RWPE1 (cell line): Measurements from ENCODE around the gene POFUT2.

ENCODE experiments used
- CTCF ChIA-PET: fragments of 350-600 bp; sonication (Branson Sonifier 250); formaldehyde crosslinking; extraction: SDS; loops from one replicate; lab custom pipeline; 2021; lab: Yijun Ruan, JAX
- POLR2A ChIA-PET: fragments of 400-600 bp; formaldehyde crosslinking; extraction: SDS; loops from one replicate; lab custom pipeline; 2020; ENCODE audit warnings: antibody characterized with exemption; ENCODE audit not compliant: low non-redundant PET; lab: Yijun Ruan, JAX
- DNase-seq: peaks from one replicate; pipeline ENCODE4 v3.0.0; 2012; ENCODE audit warnings: low spot score
- H3K27ac ChIP-seq: fragments of 450-650 bp; 2 replicates; pipeline ENCODE4 v1.5.1; 2017
- CTCF ChIP-seq: fragments of 450-650 bp; conservative IDR thresholded peaks from 2 replicates; pipeline ENCODE4 v1.5.1; 2017; ENCODE audit warnings: low read depth, mild to moderate bottlenecking

The POFUT2 gene

DNA sequence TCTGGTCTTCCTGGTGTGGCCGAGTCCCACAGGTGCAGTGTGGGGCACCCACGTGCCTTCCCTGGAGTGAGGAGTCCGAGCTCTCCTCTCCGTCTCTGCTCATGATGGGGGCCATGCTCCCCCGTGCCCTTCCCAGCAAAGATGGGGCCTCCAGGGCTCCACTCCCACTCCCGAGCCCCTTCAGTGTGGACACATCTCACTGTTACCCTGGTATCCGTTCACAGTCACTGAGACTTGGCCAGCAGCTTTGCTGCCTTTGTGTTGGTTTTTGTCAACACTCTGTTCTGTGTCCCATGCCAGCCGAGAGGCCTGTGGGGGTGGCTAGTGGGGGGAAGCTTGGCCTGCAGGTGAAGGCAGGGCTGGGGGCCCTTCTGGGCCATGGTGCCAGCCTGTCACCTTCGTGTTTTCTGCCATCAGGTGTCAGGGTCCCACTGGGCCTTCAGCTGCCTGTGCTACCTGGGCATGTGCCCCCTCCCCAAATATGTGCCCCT is 46.9 kb upstream of the POFUT2 start:
- POLR2A ChIA-PET, result no interaction called here

DNA sequence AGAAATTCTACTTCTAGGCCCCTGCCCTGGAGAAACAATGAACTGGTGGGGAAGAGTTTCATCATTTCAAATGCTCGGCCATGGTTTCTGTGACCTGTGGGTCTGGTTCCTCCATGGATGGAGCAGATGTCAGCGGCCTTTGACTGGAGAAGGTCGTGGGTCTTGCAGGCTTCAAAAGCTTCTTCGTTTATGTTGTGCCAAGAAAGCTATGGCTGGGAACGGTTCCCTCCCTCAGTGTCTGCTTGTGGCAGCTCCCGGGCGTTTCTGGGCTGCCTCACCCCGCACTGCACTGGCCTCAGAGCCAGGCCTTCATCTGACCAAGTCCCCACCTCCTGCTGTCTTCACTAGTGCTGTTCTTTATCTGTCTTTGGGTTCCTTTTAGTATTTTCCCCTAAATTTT is 46.4 kb upstream of the POFUT2 start:
- no peak for DNase-seq
- POLR2A ChIA-PET, result no interaction called here
- TF ChIP-seq CTCF, result no peak
- H3K27ac ChIP-seq, result peak overlapping the region; percentile 34; the same call in 1 of the 2 replicates
- CTCF ChIA-PET, result no interaction called here

More for the DNA sequence above, 46.9 kb upstream of the POFUT2 start:
- peak overlapping the region; percentile 34; the same call in 1 of the 2 replicates for H3K27ac ChIP-seq
- TF ChIP-seq CTCF, result no peak
- CTCF ChIA-PET, result no interaction called here
- DNase-seq, result no peak

DNA sequence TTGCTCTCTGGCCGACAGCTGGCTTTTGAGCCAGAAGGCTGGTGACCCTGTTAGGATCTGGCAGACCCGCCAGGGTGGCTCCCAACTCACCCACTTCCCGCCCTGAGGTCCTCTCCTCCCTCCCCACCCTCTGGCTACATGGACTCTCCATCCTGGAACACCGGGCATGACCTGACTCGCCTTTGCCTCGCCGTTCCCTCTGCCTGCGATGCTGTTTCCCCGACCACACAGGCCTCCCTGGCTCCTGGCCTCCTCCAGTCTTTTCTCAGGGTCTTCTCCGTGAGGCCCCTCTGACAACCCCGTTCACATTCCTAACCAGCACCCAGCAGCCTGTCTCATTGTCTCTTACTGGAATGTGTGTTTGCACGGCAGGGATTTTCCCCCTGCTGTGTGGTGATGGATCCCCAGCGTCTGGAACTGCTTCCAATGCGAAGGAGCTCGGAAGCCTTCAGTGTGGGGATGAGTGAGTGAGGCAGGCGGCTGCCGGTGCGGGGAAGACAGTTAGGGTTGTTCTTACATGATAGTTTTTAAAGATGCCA is 46.0 kb upstream of the POFUT2 start:
- CTCF ChIA-PET, result interaction anchor here (0.6 kb wide), 1 partner anchor 798 kb away, joined by 4 read pairs; no protein-coding TSS in a partner anchor
- peak overlapping the region; percentile 34; the same call in 1 of the 2 replicates for H3K27ac ChIP-seq
- POLR2A ChIA-PET, result no interaction called here
- no peak for TF ChIP-seq CTCF
- peak; percentile 36 for DNase-seq

- peak overlapping the region; percentile 34; the same call in 1 of the 2 replicates for H3K27ac ChIP-seq
- no peak for DNase-seq
- POLR2A ChIA-PET, result no interaction called here
- no peak for TF ChIP-seq CTCF
- CTCF ChIA-PET, result interaction anchor here (0.6 kb wide), 2 partner anchors 40 to 798 kb away, joined by 4 to 7 read pairs; no protein-coding TSS in a partner anchor
Measured at GRCh38 chr21:45332981-45333582, 45.4 kb upstream of the POFUT2 start.

DNA sequence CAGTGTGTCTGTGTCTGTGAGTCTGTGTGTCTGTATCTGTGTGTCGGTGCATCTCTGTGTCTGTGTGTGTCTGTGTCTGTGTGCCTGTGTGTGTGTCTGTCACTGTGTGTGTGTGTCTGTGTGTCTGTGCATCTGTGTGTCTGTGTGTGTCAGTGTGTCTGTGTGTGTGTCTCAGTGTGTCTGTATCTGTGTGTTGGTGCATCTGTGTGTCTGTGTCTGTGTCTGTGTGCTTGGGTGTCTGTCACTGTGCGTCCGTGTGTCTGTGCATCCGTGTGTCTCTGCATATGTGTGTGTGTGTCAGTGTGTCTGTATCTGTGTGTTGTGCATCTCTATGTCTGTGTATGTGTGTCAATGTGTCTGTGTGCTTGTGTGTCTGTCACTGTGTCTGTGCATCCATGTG is 44.7 kb upstream of the POFUT2 start:
- ChIA-PET CTCF (interaction anchor here (0.6 kb wide), 1 partner anchor 40 kb away, joined by 7 read pairs; no protein-coding TSS in a partner anchor), POLR2A (no interaction called here)
- DNase-seq, result no peak
- TF ChIP-seq CTCF, result no peak
- H3K27ac ChIP-seq, result no peak overlapping the region

DNA sequence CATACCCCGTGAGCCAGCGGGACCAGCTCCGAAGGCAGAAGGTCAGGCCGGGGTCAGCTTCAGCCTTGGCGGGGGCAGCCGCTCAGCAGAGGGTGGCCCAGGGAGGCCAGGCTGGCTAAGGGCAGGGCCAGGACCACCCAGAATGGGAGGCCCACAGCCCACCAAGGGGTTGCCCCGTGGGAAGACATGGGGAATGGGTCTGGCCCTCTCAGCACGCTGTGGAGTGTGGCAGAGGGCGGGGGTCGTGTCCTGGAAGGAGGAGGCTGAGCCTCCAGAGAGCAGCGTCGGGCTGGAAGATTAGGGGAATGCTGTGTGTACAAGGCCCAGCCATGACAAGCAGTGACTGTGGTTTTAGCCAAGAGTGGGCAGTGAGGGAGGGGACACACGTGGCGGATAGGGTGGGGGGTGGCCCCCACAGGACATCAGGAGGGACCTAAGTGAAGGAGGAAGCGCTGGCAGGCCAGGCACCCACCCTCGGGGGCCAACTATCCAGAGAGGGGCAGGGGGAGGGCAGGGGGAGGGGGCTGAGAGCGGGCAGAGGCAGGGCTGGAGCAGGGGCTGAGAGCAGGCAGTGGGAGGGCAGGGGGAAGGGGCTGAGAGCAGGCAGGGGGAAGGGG is 43.9 kb upstream of the POFUT2 start:
- ChIA-PET CTCF (no interaction called here), POLR2A (no interaction called here)
- DNase-seq, result no peak
- H3K27ac ChIP-seq, result no peak overlapping the region
- no peak for TF ChIP-seq CTCF
